Hepatocyte (in vitro differentiated cells): ENCODE data around the gene HSPA14.

Experiments used
- EZH2phosphoT487 ChIP-seq: fragments of 200-600 bp; sonication (generic); IDR thresholded peaks from one replicate; pipeline ENCODE4 v1.6.1; 2018; ENCODE audit warnings: antibody characterized with exemption, mild to moderate bottlenecking, low read depth, moderate library complexity; ENCODE audit not compliant: unreplicated experiment, severe bottlenecking
- TF ChIP-seq, protein P1 (sequence below): fragments of 200-600 bp; sonication (generic); IDR thresholded peaks from 2 replicates; pipeline ENCODE4 v1.5.1; 2016; ENCODE audit warnings: antibody characterized with exemption, mild to moderate bottlenecking; ENCODE audit not compliant: poor library complexity

DNA sequence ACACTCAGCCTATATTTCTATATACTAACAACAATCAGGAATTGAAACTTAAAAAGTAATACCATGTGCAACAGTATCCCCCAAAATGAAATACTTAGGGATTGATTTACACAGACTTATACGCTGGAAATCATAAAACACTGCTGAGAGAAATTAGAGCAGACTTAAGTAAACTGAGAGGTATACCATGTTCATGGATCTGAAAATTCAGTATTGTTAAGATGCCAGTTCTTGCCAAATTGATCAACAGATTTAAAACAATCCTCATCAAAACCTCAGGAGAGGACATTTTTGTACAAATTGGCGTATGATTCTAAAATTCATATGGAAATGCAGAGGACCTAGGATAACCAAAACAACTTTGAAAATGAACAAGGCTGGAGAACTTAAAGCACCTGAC, 78.5 kb downstream of the HSPA14 start:
- TF ChIP-seq, protein P1, sequence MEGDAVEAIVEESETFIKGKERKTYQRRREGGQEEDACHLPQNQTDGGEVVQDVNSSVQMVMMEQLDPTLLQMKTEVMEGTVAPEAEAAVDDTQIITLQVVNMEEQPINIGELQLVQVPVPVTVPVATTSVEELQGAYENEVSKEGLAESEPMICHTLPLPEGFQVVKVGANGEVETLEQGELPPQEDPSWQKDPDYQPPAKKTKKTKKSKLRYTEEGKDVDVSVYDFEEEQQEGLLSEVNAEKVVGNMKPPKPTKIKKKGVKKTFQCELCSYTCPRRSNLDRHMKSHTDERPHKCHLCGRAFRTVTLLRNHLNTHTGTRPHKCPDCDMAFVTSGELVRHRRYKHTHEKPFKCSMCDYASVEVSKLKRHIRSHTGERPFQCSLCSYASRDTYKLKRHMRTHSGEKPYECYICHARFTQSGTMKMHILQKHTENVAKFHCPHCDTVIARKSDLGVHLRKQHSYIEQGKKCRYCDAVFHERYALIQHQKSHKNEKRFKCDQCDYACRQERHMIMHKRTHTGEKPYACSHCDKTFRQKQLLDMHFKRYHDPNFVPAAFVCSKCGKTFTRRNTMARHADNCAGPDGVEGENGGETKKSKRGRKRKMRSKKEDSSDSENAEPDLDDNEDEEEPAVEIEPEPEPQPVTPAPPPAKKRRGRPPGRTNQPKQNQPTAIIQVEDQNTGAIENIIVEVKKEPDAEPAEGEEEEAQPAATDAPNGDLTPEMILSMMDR, result no peak
- TF ChIP-seq EZH2phosphoT487, result no peak
